ENCODE data around the gene FYTTD1. TPM values are rescaled to one million over a fixed set of nuclear protein-coding genes. Genes with fewer than 3 reads are reported as not detected.
"Not testable (repeated sequence)": the region's sequence is repeated elsewhere in the genome, so short reads cannot be mapped to it uniquely, and the experiment has no call there.

Gene FYTTD1
- total RNA-seq (2014; rRNA removed; shearing (Covaris generic)): 42.6 and 94.6 TPM in 2 replicates

GRCh38 chr3:197749601-197750395 lies at the start of gene FYTTD1:
TSS of gene FYTTD1 (plus strand) at chr3:197749883. CDS start at chr3:197749972, 89 bp downstream.
- DNase-seq (ENCODE audit: low spot score): peak; percentile 91
- in situ Hi-C loops (cut with HindIII; ENCODE audit: low sequenced_read_pairs): no loop called here

- no peak for DNase-seq (ENCODE audit: low spot score)
- in situ Hi-C loops (cut with HindIII; ENCODE audit: low sequenced_read_pairs): no loop called here
Measured at GRCh38 chr3:197700095-197700494, 49.6 kb upstream of the FYTTD1 start.

- no peak for DNase-seq (ENCODE audit: low spot score)
- in situ Hi-C loops (cut with HindIII; ENCODE audit: low sequenced_read_pairs): no loop called here
Measured at GRCh38 chr3:197701841-197702240, 47.8 kb upstream of the FYTTD1 start.

- DNase-seq (ENCODE audit: low spot score): no peak
- in situ Hi-C loops (cut with HindIII; ENCODE audit: low sequenced_read_pairs): no loop called here
Measured at GRCh38 chr3:197706658-197707057, 43.0 kb upstream of the FYTTD1 start.

- no peak for DNase-seq (ENCODE audit: low spot score)
- in situ Hi-C loops (cut with HindIII; ENCODE audit: low sequenced_read_pairs): no loop called here
Measured at GRCh38 chr3:197709135-197709534, 40.5 kb upstream of the FYTTD1 start.

- DNase-seq (ENCODE audit: low spot score); in situ Hi-C loops (cut with HindIII; ENCODE audit: low sequenced_read_pairs): not testable (repeated sequence)
Measured at GRCh38 chr3:197710965-197711364, 38.7 kb upstream of the FYTTD1 start.

- in situ Hi-C loops (cut with HindIII; ENCODE audit: low sequenced_read_pairs): no loop called here
- peak; percentile 95 for DNase-seq (ENCODE audit: low spot score)
Measured at GRCh38 chr3:197711973-197712707, 37.5 kb upstream of the FYTTD1 start.

- in situ Hi-C loops (cut with HindIII; ENCODE audit: low sequenced_read_pairs): no loop called here
Measured at GRCh38 chr3:197713477-197713822, 36.2 kb upstream of the FYTTD1 start.

GRCh38 chr3:197714251-197714650 lies 35.4 kb upstream of the FYTTD1 start:
- no peak for DNase-seq (ENCODE audit: low spot score)
- in situ Hi-C loops (cut with HindIII; ENCODE audit: low sequenced_read_pairs): no loop called here

More at GRCh38 chr3:197713477-197713822, 36.2 kb upstream of the FYTTD1 start:
- no peak for DNase-seq (ENCODE audit: low spot score)

GRCh38 chr3:197718891-197719290 lies 30.8 kb upstream of the FYTTD1 start:
- in situ Hi-C loops (cut with HindIII; ENCODE audit: low sequenced_read_pairs): no loop called here
- no peak for DNase-seq (ENCODE audit: low spot score)

- no peak for DNase-seq (ENCODE audit: low spot score)
- in situ Hi-C loops (cut with HindIII; ENCODE audit: low sequenced_read_pairs): no loop called here
Measured at GRCh38 chr3:197720694-197721093, 29.0 kb upstream of the FYTTD1 start.

- in situ Hi-C loops (cut with HindIII; ENCODE audit: low sequenced_read_pairs): no loop called here
- DNase-seq (ENCODE audit: low spot score): no peak
Measured at GRCh38 chr3:197722734-197723133, 26.9 kb upstream of the FYTTD1 start.

GRCh38 chr3:197727878-197728277 lies 21.8 kb upstream of the FYTTD1 start:
- DNase-seq (ENCODE audit: low spot score); in situ Hi-C loops (cut with HindIII; ENCODE audit: low sequenced_read_pairs): not testable (repeated sequence)

- DNase-seq (ENCODE audit: low spot score): no peak
- in situ Hi-C loops (cut with HindIII; ENCODE audit: low sequenced_read_pairs): no loop called here
Measured at GRCh38 chr3:197728487-197728886, 21.2 kb upstream of the FYTTD1 start.

- in situ Hi-C loops (cut with HindIII; ENCODE audit: low sequenced_read_pairs): no loop called here
- DNase-seq (ENCODE audit: low spot score): no peak
Measured at GRCh38 chr3:197730200-197730599, 19.5 kb upstream of the FYTTD1 start.

- DNase-seq (ENCODE audit: low spot score); in situ Hi-C loops (cut with HindIII; ENCODE audit: low sequenced_read_pairs): not testable (repeated sequence)
Measured at GRCh38 chr3:197730770-197731169, 18.9 kb upstream of the FYTTD1 start.

- DNase-seq (ENCODE audit: low spot score); in situ Hi-C loops (cut with HindIII; ENCODE audit: low sequenced_read_pairs): not testable (repeated sequence)
Measured at GRCh38 chr3:197731483-197731882, 18.2 kb upstream of the FYTTD1 start.

- in situ Hi-C loops (cut with HindIII; ENCODE audit: low sequenced_read_pairs): no loop called here
- DNase-seq (ENCODE audit: low spot score): no peak
Measured at GRCh38 chr3:197733042-197733441, 16.6 kb upstream of the FYTTD1 start.

GRCh38 chr3:197734667-197735318 lies 14.9 kb upstream of the FYTTD1 start:
- in situ Hi-C loops (cut with HindIII; ENCODE audit: low sequenced_read_pairs): no loop called here
- no peak for DNase-seq (ENCODE audit: low spot score)

GRCh38 chr3:197736010-197736490 lies 13.6 kb upstream of the FYTTD1 start:
- in situ Hi-C loops (cut with HindIII; ENCODE audit: low sequenced_read_pairs): no loop called here
- peak; percentile 26 for DNase-seq (ENCODE audit: low spot score)
